Measurements from ENCODE around the gene PPP2R2C. TPM values are rescaled to one million over a fixed set of nuclear protein-coding genes. Genes with fewer than 3 reads are reported as not detected.

PPP2R2C gene
- total RNA-seq, 4 donors from 2014 or later = 0.50 to 2.7 (median 1.4) TPM

GRCh38 chr4:6282314-6282771, 190.1 kb downstream of the PPP2R2C start:
- no peak for DNase-seq (ENCODE audit: extremely low spot score)
- no peaks in the 10 kb centered on the region for H3K27me3 ChIP-seq
- no peaks in the 10 kb centered on the region for H3K9me3 ChIP-seq
- H3K4me3 ChIP-seq = no peak overlapping the region
- peaks cover 7 to 87% (median 57%) of the 10 kb centered on the region in 4 donors for H3K36me3 ChIP-seq
- 49% methylated on average over 5 of the region's 6 CpGs for WGBS
- peak overlapping the region; percentile 82 to 97 (median 94) for H3K27ac ChIP-seq (replicated peaks in 1 of 4)
- TF ChIP-seq POLR2AphosphoS5 (IDR thresholded peaks at IDR 0.05) (no peak), POLR2A (IDR thresholded peaks at IDR 0.05; ENCODE audit: low read depth) (no peak), EP300 (IDR thresholded peaks at IDR 0.05) (no peak), CTCF (IDR thresholded peaks at IDR 0.05) (no peak)
- peaks cover 53 to 62% (median 59%) of the 10 kb centered on the region in 4 donors for H3K4me1 ChIP-seq
- intact Hi-C loops (cut with DNase I) = no loop called here

- intact Hi-C loops (cut with DNase I) = no loop called here
- H3K4me3 ChIP-seq = no peak overlapping the region
- 80% methylated on average over 8 of the region's 20 CpGs for WGBS
- DNase-seq (ENCODE audit: extremely low spot score) = no peak
- H3K36me3 ChIP-seq = peaks cover under 1 to 82% (median 50%) of the 10 kb centered on the region in 4 donors
- peak overlapping the region; percentile 82 to 97 (median 94) for H3K27ac ChIP-seq (replicated peaks in 1 of 4)
- TF ChIP-seq POLR2AphosphoS5 (IDR thresholded peaks at IDR 0.05) (peak; percentile 62 to 77), EP300 (IDR thresholded peaks at IDR 0.05) (no peak)
- H3K27me3 ChIP-seq = no peaks in the 10 kb centered on the region
- H3K4me1 ChIP-seq = peaks cover 59 to 68% (median 66%) of the 10 kb centered on the region in 4 donors
- no peaks in the 10 kb centered on the region for H3K9me3 ChIP-seq
These were observed 190.7 kb downstream of the PPP2R2C start for GRCh38 chr4:6281436-6282313.

DNA sequence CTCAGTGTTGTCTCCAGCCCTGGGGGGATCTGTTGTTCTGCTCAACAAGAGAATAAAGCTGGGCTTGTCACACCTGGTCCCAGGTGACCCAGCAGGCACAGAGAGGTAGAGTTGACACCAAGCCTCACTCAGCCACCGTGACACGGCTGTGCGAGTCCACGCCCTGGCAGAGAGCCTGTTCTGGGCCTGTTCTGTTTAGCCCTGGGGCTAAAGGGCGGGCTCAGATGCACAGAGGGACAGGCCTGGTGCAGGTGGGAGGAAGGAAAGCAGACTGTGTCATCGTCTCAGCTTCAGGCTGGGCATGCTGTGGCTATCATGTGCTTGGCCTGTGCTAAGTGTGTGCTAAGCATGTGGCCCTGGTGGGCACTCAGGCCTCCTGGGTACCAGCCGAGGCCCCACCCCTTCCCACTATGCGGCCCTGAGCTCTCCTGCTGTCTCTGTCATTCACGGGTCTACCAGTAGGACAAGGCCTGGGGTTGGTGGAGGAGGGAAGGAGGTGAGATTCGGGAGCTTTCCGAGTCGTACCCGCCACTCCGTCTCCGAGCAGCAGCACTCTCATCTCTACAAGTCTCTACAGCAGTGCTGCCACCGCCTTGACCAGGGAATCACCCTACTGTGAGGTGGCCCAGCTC, 191.9 kb downstream of the PPP2R2C start:
- peak overlapping the region; percentile 82 to 97 (median 94) for H3K27ac ChIP-seq (replicated peaks in 1 of 4)
- intact Hi-C loops (cut with DNase I) = no loop called here
- 86% methylated on average over 15 of the region's 16 CpGs for WGBS

DNA sequence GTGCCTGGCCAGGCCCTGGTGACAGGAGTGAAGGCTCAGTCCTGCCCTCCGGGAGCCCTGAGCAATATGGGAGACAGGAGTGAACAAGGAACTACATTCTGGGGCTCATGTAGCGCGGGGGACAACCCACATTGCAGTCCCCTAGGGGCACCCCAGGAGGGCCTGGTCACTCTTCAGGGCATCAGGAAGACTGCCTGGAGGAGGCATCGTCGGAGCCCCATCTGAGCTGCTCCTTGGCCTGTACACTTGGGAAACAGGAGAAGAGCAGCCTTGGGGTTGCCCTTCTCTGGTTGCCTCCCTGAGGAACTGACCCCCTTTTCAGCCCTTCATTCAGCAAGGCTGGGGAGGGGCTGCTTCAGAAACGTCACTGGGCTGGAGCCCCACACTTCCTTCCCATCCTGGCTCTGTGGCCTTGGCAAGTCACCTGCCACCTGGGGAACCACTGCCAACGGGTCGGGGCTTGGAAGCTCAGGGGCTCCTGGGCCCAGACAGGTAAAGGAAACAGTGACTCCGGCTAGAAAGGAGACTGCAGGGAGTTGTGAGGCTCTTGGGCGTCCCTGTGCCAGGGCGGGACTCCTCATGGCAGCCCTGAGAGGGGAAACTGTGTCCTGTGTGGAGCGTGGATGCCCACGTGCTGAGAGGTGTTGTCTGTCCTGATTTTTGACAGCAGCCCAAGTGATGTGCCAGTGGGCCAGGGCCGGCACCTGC, 192.7 kb downstream of the PPP2R2C start:
- intact Hi-C loops (cut with DNase I) = no loop called here
- H3K4me3 ChIP-seq = no peak overlapping the region
- DNase-seq (ENCODE audit: extremely low spot score) = no peak
- H3K27ac ChIP-seq (replicated peaks in 1 of 4) = peak overlapping the region; percentile 82 to 97 (median 94)
- no peaks in the 10 kb centered on the region for H3K9me3 ChIP-seq
- H3K36me3 ChIP-seq = peaks cover 0 to 62% (median 36%) of the 10 kb centered on the region in 4 donors
- WGBS = 73% methylated on average over 9 of the region's 14 CpGs
- H3K27me3 ChIP-seq = no peaks in the 10 kb centered on the region
- peaks cover 79 to 88% (median 85%) of the 10 kb centered on the region in 4 donors for H3K4me1 ChIP-seq
- TF ChIP-seq POLR2A (IDR thresholded peaks at IDR 0.05; ENCODE audit: low read depth) (no peak), CTCF (IDR thresholded peaks at IDR 0.05) (no peak), POLR2AphosphoS5 (IDR thresholded peaks at IDR 0.05) (no peak), EP300 (IDR thresholded peaks at IDR 0.05) (no peak)

More for the DNA sequence above, 191.9 kb downstream of the PPP2R2C start:
- no peak for DNase-seq (ENCODE audit: extremely low spot score)
- Histone ChIP-seq H3K36me3 (peaks cover 0 to 70% (median 43%) of the 10 kb centered on the region in 4 donors), H3K4me1 (peaks cover 71 to 80% (median 78%) of the 10 kb centered on the region in 4 donors), H3K27me3 (no peaks in the 10 kb centered on the region), H3K9me3 (no peaks in the 10 kb centered on the region), H3K4me3 (no peak overlapping the region)
- no peak for TF ChIP-seq POLR2A (IDR thresholded peaks at IDR 0.05; ENCODE audit: low read depth)
- no peak for TF ChIP-seq EP300 (IDR thresholded peaks at IDR 0.05)
- no peak for TF ChIP-seq CTCF (IDR thresholded peaks at IDR 0.05)
- TF ChIP-seq POLR2AphosphoS5 (IDR thresholded peaks at IDR 0.05) = no peak
